Measurements from ENCODE around the gene SPINT1.
A peak's percentile ranks its signal among the peaks of the same experiment; 100 is the strongest.
"Not testable (repeated sequence)": the region's sequence is repeated elsewhere in the genome, so short reads cannot be mapped to it uniquely, and the experiment has no call there.

The SPINT1 gene

DNA sequence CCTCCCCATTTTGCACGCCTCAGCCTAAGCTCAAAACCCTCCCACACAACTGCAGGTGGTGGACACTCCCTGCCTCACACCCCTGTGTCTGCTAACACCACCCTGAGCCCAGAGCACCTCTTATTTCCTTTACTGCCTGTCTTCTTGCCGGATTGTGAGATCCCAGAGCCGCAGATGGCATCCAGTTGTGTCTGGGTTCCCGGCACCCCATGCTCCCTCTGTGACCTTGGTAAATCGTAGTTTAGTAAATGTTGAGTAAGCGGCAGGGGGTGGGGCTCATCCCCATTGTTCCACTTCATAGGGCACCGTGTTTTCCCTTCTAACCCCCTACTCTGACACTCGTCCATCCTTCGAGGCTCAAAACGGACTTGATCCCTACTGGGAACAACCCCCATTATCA lies 14.9 kb downstream of the SPINT1 start:
- DNase-seq (ENCODE audit: low read depth): no peak

DNA sequence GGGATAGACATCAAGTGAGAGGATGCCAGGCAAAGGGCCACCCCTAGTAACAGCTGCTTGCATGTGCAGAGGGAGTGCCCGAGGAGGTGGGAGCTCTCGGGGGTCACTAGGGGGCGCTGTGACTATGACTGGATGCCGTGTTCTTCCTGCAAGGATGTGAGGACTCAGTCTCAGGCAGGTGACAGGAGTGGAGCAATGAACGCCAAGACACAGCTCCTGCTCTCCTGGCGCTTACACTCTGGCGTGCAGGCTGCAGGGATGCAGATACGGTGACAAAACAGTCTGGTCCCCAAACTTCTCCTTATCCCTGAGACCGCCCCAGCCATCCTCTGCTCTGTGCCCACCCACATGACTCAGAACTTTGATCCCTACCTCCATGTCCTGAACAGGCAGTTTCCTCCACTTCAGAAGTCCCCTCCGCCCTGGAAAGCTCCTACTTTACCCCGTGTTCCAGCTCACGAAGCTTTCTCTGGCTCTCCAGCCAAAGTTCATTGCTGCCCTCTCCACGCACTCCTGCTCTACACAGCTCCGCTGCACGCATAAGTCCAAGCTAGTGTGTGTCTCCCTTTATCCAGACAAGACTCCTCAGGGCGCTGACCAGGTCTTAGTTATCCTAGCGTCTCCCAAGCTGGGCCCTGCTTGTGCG lies 15.5 kb downstream of the SPINT1 start:
- peak; percentile 30 for DNase-seq (ENCODE audit: low read depth)

GRCh38 chr15:40861147-40861546 lies 17.3 kb downstream of the SPINT1 start:
- not testable (repeated sequence) for DNase-seq (ENCODE audit: low read depth)

- DNase-seq (ENCODE audit: low read depth): no peak
Measured at GRCh38 chr15:40863660-40864270, 19.9 kb downstream of the SPINT1 start.

DNA sequence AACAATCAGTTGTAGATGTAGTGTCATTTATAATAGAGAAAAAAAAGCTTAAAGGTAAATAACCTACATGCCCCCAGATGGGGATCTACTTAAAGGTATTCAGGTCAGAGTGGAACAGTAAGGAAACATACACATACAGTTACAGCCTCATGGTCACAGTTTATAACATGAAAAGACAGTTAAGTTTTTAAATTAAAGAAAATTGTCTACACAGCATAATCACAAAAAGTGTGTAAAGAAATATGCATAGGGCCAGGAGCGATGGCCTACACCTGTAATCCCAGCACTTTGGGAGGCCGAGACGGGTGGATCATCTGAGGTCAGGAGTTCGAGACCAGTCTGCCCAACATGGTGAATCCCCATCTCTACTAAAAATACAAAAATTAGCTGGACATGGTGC lies 23.4 kb downstream of the SPINT1 start:
- DNase-seq (ENCODE audit: low read depth): no peak

DNA sequence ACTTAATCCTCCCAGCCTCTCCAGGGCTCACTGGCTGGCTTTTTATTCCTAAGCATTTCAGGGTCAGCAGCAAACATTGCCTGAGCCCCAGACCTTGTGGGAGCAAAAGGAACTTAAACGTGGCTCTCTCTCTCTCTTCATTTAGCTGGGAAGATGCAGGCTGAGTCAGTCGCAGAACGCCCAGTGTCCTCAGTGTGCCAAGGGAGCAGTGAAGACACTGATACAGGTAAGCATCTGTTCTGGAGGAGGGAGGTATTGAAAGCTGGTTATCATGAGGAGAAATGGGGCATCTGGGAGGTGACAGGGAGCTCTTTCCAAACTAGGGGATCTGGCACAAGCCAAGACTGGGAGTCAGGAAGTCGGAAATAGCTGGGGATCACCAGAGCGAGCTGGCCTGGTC lies 25.8 kb downstream of the SPINT1 start:
- no peak for DNase-seq (ENCODE audit: low read depth)

DNA sequence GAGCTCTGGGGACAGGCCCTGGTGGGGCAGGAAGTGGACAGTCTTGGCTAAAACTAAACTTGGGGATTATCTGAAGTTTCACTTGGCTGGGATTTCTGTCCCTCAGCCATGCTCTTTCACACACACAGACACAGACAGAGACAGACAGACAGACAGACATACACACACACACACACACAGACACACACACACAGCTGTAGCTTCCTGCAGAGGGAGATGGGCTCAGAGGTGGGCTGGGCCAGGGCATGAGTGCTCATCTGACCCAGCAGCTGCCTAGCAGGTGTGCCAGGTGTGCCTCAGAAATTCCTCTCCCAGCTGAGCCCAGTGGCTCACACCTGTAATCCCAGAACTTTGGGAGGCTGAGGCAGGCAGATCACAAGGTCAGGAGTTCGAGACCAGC lies 26.9 kb downstream of the SPINT1 start:
- no peak for DNase-seq (ENCODE audit: low read depth)

- DNase-seq (ENCODE audit: low read depth): no peak
Measured at GRCh38 chr15:40871749-40872617, 28.1 kb downstream of the SPINT1 start.

DNA sequence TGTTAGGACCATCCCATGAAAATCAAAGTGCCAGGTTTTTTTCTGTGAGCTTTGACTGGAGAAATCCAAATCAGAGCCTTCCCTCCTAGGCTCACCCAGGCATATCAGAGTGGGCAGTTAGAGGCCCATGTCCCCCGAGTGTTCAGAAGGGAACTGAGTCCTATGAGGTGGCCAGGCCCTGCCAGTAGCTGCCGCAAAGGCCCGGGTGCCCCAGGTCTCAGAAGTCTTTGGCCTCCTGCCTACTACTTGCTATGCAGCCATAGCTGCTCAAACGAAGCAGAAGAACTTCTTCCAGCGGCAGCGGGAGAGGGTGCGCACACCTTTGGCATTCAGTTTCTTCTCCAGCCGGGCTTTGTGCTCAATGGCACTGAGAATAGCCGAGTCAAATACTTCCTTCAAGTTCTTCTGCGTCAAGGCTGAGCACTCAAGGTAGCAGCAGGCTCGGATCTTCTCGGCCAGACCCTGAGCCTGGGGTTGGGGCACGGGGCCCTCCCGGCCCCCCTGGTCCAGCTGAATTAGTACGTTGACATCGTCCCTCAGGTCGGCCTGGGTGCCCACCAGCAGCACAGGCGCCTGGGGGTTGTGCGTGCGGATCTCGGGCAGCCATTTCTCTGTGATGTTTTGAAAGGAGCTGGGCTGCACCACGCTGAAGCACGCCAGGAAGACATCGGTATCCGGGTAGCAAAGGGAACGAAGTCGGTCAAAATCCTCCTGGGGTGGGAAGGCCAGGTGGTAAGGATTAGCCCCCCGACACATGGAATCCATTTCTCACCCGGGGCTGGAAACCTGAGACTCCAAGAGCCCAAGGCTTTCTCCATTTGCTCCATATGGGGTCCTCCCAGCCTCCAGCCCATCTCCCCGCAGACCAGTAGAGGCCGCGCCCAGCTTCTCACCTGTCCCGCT lies 29.2 kb downstream of the SPINT1 start:
- no peak for DNase-seq (ENCODE audit: low read depth)

- no peak for DNase-seq (ENCODE audit: low read depth)
Measured at GRCh38 chr15:40873694-40874561, 30.1 kb downstream of the SPINT1 start, which contains the start of gene RHOV. RHOV (minus strand) TSS chr15:40874234; CDS start chr15:40874139, 95 bp downstream.

- DNase-seq (ENCODE audit: low read depth): no peak
Measured at GRCh38 chr15:40875991-40876730, 32.3 kb downstream of the SPINT1 start.

- DNase-seq (ENCODE audit: low read depth): no peak
Measured at GRCh38 chr15:40877694-40878093, 33.8 kb downstream of the SPINT1 start.

GRCh38 chr15:40878785-40879184 lies 34.9 kb downstream of the SPINT1 start:
- DNase-seq (ENCODE audit: low read depth): no peak

- DNase-seq (ENCODE audit: low read depth): no peak
Measured at GRCh38 chr15:40879609-40880008, 35.8 kb downstream of the SPINT1 start.

GRCh38 chr15:40881351-40881750 lies 37.5 kb downstream of the SPINT1 start:
- DNase-seq (ENCODE audit: low read depth): no peak

- DNase-seq (ENCODE audit: low read depth): no peak
Measured at GRCh38 chr15:40886586-40886985, 42.7 kb downstream of the SPINT1 start.

- no peak for DNase-seq (ENCODE audit: low read depth)
Measured at GRCh38 chr15:40889112-40889511, 45.3 kb downstream of the SPINT1 start.

GRCh38 chr15:40891138-40891537 lies 47.3 kb downstream of the SPINT1 start:
- no peak for DNase-seq (ENCODE audit: low read depth)

DNA sequence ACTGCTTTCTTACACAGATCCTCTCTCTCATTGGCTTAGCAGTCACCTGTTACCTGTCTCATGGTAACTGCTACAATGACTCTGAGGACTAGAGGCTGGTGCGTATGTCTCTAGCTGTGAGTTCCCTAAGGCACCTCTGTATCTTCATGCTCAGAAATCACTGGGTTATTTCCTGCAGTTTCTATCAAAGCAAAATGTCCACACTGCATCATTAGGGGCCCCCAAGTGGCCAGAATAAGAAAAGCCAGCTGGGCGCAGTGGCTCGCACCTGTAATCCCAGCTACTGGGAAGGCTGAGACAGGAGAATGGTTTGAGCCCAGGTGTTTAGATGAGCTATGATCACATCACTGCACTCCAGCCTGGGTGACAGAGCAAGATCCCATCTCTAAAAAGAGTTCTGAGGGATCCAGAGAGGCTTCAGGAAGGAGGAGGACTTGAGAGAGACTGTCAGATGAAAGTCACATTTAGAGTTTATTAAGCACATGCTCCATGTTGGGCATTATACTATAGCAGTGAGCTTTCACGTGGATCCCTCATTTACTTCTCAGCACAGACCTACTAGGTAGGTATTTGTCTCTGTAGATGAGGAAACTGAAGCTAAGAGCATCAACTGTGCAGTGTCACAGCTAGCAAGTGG lies 48.1 kb downstream of the SPINT1 start:
- DNase-seq (ENCODE audit: low read depth): peak; percentile 22

Measured in stromal cell of bone marrow (primary cell).